ENCODE data around the gene CARS2.

DNA sequence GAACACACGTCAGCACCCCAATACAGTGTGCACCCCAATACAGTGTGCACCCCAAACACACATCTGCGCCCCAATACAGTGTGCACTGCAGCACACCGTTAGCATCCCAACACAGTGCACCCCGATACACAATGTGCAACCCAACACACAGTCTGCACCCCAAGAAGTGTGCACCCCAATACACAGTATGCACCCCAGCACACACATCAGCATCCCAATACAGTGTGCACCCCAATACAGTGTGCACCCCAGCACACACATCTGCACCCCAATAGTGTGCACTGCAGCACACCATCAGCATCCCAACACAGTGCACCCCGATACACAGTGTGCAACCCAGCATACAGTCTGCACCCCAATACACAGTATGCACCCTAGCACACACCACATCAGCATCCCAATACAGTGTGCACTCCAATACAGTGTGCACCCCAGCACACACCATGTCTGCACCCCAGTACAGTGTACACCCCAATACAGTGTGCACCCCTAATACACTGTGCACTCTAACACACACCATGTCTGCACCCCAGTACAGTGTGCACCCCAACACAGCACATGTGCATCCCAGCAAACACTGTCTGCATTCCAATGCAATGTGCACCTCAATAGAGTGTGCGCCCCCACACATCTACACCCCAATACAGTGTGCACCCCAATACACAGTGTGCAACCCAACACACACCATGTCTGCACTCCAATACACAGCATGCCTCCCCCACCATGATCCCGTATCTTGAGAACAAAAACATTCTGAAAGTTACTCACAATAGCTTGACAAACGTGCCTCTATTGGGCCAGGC lies 855 bp upstream of the CARS2 start:
- TF ChIP-seq ZFX (IDR thresholded peaks at IDR 0.05; ENCODE audit: borderline replicate concordance) = no peak
- TF ChIP-seq, protein P1, sequence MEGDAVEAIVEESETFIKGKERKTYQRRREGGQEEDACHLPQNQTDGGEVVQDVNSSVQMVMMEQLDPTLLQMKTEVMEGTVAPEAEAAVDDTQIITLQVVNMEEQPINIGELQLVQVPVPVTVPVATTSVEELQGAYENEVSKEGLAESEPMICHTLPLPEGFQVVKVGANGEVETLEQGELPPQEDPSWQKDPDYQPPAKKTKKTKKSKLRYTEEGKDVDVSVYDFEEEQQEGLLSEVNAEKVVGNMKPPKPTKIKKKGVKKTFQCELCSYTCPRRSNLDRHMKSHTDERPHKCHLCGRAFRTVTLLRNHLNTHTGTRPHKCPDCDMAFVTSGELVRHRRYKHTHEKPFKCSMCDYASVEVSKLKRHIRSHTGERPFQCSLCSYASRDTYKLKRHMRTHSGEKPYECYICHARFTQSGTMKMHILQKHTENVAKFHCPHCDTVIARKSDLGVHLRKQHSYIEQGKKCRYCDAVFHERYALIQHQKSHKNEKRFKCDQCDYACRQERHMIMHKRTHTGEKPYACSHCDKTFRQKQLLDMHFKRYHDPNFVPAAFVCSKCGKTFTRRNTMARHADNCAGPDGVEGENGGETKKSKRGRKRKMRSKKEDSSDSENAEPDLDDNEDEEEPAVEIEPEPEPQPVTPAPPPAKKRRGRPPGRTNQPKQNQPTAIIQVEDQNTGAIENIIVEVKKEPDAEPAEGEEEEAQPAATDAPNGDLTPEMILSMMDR (IDR thresholded peaks at IDR 0.05) = no peak

All from 22Rv1 (cell line).